Neural progenitor cell (in vitro differentiated cells): Measurements from ENCODE around the gene DUSP19. TPM values are rescaled to one million over a fixed set of nuclear protein-coding genes. Genes with fewer than 3 reads are reported as not detected.

Source experiments
- DNase-seq: peaks from one replicate; pipeline ENCODE4 v3.0.0-alpha.2; 2016; ENCODE audit warnings: low spot score
- H2AFZ ChIP-seq: fragments of 200-600 bp; sonication (generic); replicated peaks from 2 replicates; pipeline ENCODE4 v1.6.1; 2016; ENCODE audit warnings: antibody characterized with exemption
- H3F3A ChIP-seq: fragments of 200-600 bp; sonication (generic); 2 replicates; pipeline ENCODE4 v1.6.1; 2016; ENCODE audit warnings: antibody characterized with exemption, low read depth
- H3K27ac ChIP-seq: fragments of 200-600 bp; sonication (generic); 2 replicates; pipeline ENCODE4 v1.5.1; 2016; ENCODE audit warnings: mild to moderate bottlenecking
- H3K27me3 ChIP-seq: fragments of 200-600 bp; sonication (generic); 2 replicates; pipeline ENCODE4 v1.6.1; 2016; ENCODE audit warnings: mild to moderate bottlenecking, moderate library complexity
- H3K36me3 ChIP-seq: fragments of 200-600 bp; sonication (generic); 2 replicates; pipeline ENCODE4 v1.5.1; 2016
- H3K4me1 ChIP-seq: fragments of 200-600 bp; sonication (generic); 2 replicates; pipeline ENCODE4 v1.6.1; 2016; ENCODE audit warnings: mixed run types
- H3K4me2 ChIP-seq: fragments of 200-600 bp; sonication (generic); 2 replicates; pipeline ENCODE4 v1.6.1; 2016
- H3K4me3 ChIP-seq: fragments of 200-600 bp; sonication (generic); 2 replicates; pipeline ENCODE4 v1.5.1; 2016
- H3K79me2 ChIP-seq: fragments of 200-600 bp; sonication (generic); 2 replicates; pipeline ENCODE4 v1.6.1; 2016; ENCODE audit warnings: low read depth
- H3K9ac ChIP-seq: fragments of 200-600 bp; sonication (generic); 2 replicates; pipeline ENCODE4 v1.6.1; 2016
- H3K9me3 ChIP-seq: fragments of 200-600 bp; sonication (generic); 2 replicates; pipeline ENCODE4 v1.5.1; 2016; ENCODE audit warnings: low read depth
- H4K20me1 ChIP-seq: fragments of 200-600 bp; sonication (generic); 2 replicates; pipeline ENCODE4 v1.6.1; 2016; ENCODE audit warnings: low read depth
- H3K27ac Mint-ChIP-seq: 3 replicates; pipeline ENCODE4 v1.8.0; 2021; ENCODE audit warnings: mixed read lengths
- H3K27me3 Mint-ChIP-seq: 2 replicates; pipeline ENCODE4 v1.8.0; 2022; ENCODE audit warnings: low read depth, mild to moderate bottlenecking, inconsistent platforms, moderate library complexity, mixed read lengths; ENCODE audit not compliant: insufficient read depth
- H3K36me3 Mint-ChIP-seq: 3 replicates; pipeline ENCODE4 v1.8.0; 2021; ENCODE audit warnings: mixed read lengths
- H3K4me1 Mint-ChIP-seq: 3 replicates; pipeline ENCODE4 v1.8.0; 2021; ENCODE audit warnings: mixed read lengths
- H3K4me3 Mint-ChIP-seq: 3 replicates; pipeline ENCODE4 v1.8.0; 2021; ENCODE audit warnings: mild to moderate bottlenecking, moderate library complexity, mixed read lengths
- H3K9me3 Mint-ChIP-seq: 3 replicates; pipeline ENCODE4 v1.8.0; 2020; ENCODE audit warnings: mixed read lengths
- EZH2 ChIP-seq: fragments of 200-600 bp; sonication (generic); IDR thresholded peaks from 2 replicates; pipeline ENCODE4 v1.6.1; 2017; ENCODE audit warnings: antibody characterized with exemption, mild to moderate bottlenecking, moderate library complexity
- EZH2phosphoT487 ChIP-seq: fragments of 200-600 bp; sonication (generic); IDR thresholded peaks from 2 replicates; pipeline ENCODE4 v1.6.1; 2017; ENCODE audit warnings: antibody characterized with exemption
- total RNA-seq: library from RNA; depleted of rRNA; stranded (reverse); fragments of >200 nt; gene quantifications from 2 replicates; pipeline ENCODE4 v1.2.3, GENCODE V29; 2015; ENCODE audit warnings: low replicate concordance
- TF ChIP-seq, protein P1 (sequence below): fragments of 200-600 bp; sonication (generic); IDR thresholded peaks from 2 replicates; pipeline ENCODE4 v1.5.1; 2017; ENCODE audit warnings: antibody characterized with exemption, mild to moderate bottlenecking

Gene DUSP19
- total RNA-seq, 1 donor from 2014 or later = 6.7 TPM

DNA sequence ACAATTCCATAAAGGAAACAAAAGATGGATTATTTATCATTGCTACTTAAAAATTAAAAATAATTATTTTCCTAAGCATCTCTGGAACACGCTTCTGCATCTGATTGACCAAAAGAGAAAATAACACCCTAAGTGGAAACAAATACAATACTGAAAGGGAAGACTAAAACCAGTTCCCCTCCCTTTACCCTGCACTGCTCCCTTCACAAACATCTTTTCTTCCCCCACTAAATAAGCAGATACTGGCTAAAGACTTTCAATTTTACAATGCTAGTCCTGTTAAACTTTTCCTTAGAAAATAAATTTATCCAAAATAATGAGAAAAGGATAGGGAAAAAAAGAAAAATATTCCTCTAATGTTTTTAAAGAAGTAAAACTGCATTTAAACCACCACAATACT is 44.6 kb upstream of the DUSP19 start:
- peaks cover 92% of the 10 kb centered on the region for H3K79me2 ChIP-seq
- H3K4me2 ChIP-seq = peak overlapping the region; percentile 88
- no peak for DNase-seq
- Mint-ChIP-seq H3K4me3 (no peak overlapping the region), H3K36me3 (peaks cover 5% of the 10 kb centered on the region), H3K27ac (no peak overlapping the region), H3K27me3 (peaks cover under 1% of the 10 kb centered on the region), H3K4me1 (peaks cover 30% of the 10 kb centered on the region), H3K9me3 (no peaks in the 10 kb centered on the region)
- H3K27ac ChIP-seq = no peak overlapping the region
- no peak for TF ChIP-seq EZH2
- no peaks in the 10 kb centered on the region for H3K9me3 ChIP-seq
- peaks cover 10% of the 10 kb centered on the region for H3F3A ChIP-seq
- H2AFZ ChIP-seq = no peak overlapping the region
- H3K9ac ChIP-seq = no peak overlapping the region
- H3K4me3 ChIP-seq = no peak overlapping the region
- peaks cover 5% of the 10 kb centered on the region for H3K27me3 ChIP-seq
- no peaks in the 10 kb centered on the region for H3K36me3 ChIP-seq
- H3K4me1 ChIP-seq = peaks cover 35% of the 10 kb centered on the region
- peaks cover 83% of the 10 kb centered on the region for H4K20me1 ChIP-seq

DNA sequence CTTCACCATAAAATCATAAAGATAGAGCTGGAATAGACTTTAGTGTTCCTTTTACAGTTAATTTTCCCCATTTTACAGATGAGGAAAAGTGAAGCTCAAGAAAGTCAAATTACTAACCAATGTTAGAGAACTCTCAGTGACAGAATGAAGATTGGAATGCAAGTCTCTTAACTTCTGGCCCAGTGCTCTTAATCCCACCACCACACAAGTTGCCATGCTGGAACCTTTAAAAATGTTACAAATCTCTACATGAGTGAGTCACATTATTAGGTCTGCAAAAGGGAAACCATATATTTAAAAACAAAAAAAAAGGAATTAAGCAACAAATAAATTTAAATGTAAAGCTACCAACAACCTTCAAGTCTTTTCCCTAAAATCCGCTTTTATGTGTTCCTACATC is 43.7 kb upstream of the DUSP19 start:
- no peak overlapping the region for H3K27ac Mint-ChIP-seq
- H3K4me1 ChIP-seq = peaks cover 35% of the 10 kb centered on the region

DNA sequence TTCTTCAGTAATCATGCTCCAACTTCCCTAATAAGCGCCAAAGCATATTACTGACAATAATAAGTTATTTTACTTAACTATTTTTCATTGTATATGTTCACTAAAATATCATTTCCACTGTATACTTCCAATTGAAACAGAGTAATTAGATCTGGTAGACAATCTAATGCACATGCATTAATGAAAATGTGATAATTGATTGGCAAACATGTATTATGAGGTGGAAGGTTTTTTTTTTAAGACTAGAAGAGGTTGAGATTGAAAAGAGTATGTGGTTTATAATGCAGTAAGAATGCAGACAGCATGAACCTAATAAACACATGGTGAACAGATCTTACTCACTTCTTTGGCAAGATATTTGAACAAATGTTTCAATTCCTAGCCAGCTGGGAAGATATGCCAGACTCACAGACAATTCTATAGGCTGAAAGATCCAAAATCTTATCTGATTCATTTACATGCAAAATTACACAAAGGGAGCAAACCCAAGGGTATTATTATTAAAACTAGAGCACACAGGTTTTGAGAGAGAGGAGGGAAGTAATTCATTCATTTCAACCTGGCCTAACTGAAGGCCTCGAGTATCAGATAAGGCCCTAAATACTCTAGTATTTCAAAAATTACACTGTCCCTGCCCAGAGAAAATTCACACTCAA is 43.1 kb upstream of the DUSP19 start:
- peaks cover 28% of the 10 kb centered on the region for H3K4me1 Mint-ChIP-seq
- Histone ChIP-seq H3K36me3 (no peaks in the 10 kb centered on the region), H4K20me1 (peaks cover 68% of the 10 kb centered on the region), H3K9ac (no peak overlapping the region), H3K27ac (peak overlapping the region; percentile 15), H3K9me3 (no peaks in the 10 kb centered on the region), H3K79me2 (peaks cover 77% of the 10 kb centered on the region), H3K4me1 (peaks cover 35% of the 10 kb centered on the region), H3K4me3 (peak overlapping the region; percentile 97), H3K4me2 (peak overlapping the region; percentile 88), H3F3A (peaks cover 10% of the 10 kb centered on the region), H3K27me3 (peaks cover 19% of the 10 kb centered on the region), H2AFZ (no peak overlapping the region)
- peaks cover 2% of the 10 kb centered on the region for H3K27me3 Mint-ChIP-seq
- no peak for DNase-seq
- no peaks in the 10 kb centered on the region for H3K9me3 Mint-ChIP-seq
- no peak for TF ChIP-seq EZH2phosphoT487
- no peak for TF ChIP-seq EZH2
- TF ChIP-seq, protein P1, sequence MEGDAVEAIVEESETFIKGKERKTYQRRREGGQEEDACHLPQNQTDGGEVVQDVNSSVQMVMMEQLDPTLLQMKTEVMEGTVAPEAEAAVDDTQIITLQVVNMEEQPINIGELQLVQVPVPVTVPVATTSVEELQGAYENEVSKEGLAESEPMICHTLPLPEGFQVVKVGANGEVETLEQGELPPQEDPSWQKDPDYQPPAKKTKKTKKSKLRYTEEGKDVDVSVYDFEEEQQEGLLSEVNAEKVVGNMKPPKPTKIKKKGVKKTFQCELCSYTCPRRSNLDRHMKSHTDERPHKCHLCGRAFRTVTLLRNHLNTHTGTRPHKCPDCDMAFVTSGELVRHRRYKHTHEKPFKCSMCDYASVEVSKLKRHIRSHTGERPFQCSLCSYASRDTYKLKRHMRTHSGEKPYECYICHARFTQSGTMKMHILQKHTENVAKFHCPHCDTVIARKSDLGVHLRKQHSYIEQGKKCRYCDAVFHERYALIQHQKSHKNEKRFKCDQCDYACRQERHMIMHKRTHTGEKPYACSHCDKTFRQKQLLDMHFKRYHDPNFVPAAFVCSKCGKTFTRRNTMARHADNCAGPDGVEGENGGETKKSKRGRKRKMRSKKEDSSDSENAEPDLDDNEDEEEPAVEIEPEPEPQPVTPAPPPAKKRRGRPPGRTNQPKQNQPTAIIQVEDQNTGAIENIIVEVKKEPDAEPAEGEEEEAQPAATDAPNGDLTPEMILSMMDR = no peak
- H3K36me3 Mint-ChIP-seq = no peaks in the 10 kb centered on the region
- H3K4me3 Mint-ChIP-seq = peak overlapping the region; percentile 95
- H3K27ac Mint-ChIP-seq = peak overlapping the region; percentile 57

More for the DNA sequence above, 43.7 kb upstream of the DUSP19 start:
- DNase-seq = peak; percentile 54
- H3K9ac ChIP-seq = no peak overlapping the region
- no peak overlapping the region for H2AFZ ChIP-seq
- H4K20me1 ChIP-seq = peaks cover 74% of the 10 kb centered on the region
- H3K4me3 Mint-ChIP-seq = no peak overlapping the region
- peaks cover 13% of the 10 kb centered on the region for H3K27me3 ChIP-seq
- H3K9me3 Mint-ChIP-seq = no peaks in the 10 kb centered on the region
- H3K27me3 Mint-ChIP-seq = peaks cover 2% of the 10 kb centered on the region
- H3F3A ChIP-seq = peaks cover 10% of the 10 kb centered on the region
- H3K36me3 ChIP-seq = no peaks in the 10 kb centered on the region
- peaks cover 28% of the 10 kb centered on the region for H3K4me1 Mint-ChIP-seq
- H3K79me2 ChIP-seq = peaks cover 83% of the 10 kb centered on the region
- H3K36me3 Mint-ChIP-seq = no peaks in the 10 kb centered on the region
- no peak for TF ChIP-seq EZH2
- TF ChIP-seq, protein P1 = no peak
- TF ChIP-seq EZH2phosphoT487 = no peak
- peak overlapping the region; percentile 15 for H3K27ac ChIP-seq
- H3K4me2 ChIP-seq = peak overlapping the region; percentile 88
- peak overlapping the region; percentile 97 for H3K4me3 ChIP-seq
- H3K9me3 ChIP-seq = no peaks in the 10 kb centered on the region

DNA sequence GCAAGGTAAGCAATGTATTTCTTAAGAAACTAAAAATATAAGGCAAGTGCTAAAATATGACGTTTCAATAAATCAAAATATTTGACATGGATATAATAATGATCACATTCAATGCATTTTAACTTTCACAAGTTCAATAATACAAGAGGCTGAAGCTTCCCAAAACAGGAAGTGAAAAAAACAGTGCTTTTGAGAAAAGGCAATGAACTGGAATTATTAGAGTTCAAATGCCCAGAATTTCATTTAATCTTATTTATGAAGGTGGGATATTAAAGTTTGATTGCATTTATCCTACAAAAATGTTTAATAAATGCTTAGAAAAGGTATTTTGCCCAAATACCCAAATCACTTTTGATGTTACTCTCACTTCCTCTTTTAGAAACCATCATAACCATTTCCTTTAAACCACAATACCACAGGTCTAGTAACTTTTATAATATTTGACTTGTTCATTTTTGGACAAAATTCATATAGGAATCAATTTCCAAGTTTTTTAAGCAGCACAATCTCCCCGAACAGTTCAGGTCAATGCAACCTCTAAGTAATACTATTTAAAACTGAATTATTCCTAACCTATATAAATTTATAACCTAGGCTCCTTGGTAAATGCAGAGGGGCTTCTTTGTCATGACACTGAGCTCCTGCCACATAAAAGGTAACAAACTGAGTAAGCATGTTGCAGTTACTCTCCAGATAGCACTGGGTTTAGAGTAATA is 42.4 kb upstream of the DUSP19 start:
- Histone ChIP-seq H3K4me1 (peaks cover 35% of the 10 kb centered on the region), H3K79me2 (peaks cover 70% of the 10 kb centered on the region), H3K4me3 (peak overlapping the region; percentile 97), H3K4me2 (peak overlapping the region; percentile 88), H3F3A (peaks cover 10% of the 10 kb centered on the region), H3K9ac (peak overlapping the region; percentile 95), H3K27ac (no peak overlapping the region), H4K20me1 (peaks cover 61% of the 10 kb centered on the region), H3K36me3 (no peaks in the 10 kb centered on the region), H2AFZ (no peak overlapping the region), H3K9me3 (no peaks in the 10 kb centered on the region), H3K27me3 (peaks cover 21% of the 10 kb centered on the region)
- Mint-ChIP-seq H3K4me1 (peaks cover 28% of the 10 kb centered on the region), H3K36me3 (no peaks in the 10 kb centered on the region), H3K27ac (no peak overlapping the region), H3K9me3 (no peaks in the 10 kb centered on the region), H3K27me3 (peaks cover 2% of the 10 kb centered on the region), H3K4me3 (peak overlapping the region; percentile 95)
- no peak for DNase-seq
- TF ChIP-seq EZH2phosphoT487 (no peak), EZH2 (no peak)
- TF ChIP-seq, protein P1 = no peak
